Liver (tissue), 9 donors: ENCODE results near the gene MT3. TPM values are rescaled to one million over a fixed set of nuclear protein-coding genes. Genes with fewer than 3 reads are reported as not detected.

Experiments
- DNase-seq: peaks from one replicate; pipeline ENCODE4 v3.0.0-alpha.2; 2017; ENCODE audit warnings: low spot score
- H3K27ac ChIP-seq, 2 donors: one replicate each; pipeline ENCODE4 v1.7.0; 2013; ENCODE audit warnings: inconsistent platforms in 2 of 2, low read length in 2 of 2, control low read depth in 1 of 2, low read depth in 1 of 2, mild to moderate bottlenecking in 1 of 2
- H3K27me3 ChIP-seq, 4 donors: one replicate each; pipeline versions ENCODE4 v1.6.1 to v1.7.0; 2013; ENCODE audit warnings: low read length in 3 of 4, inconsistent platforms in 1 of 4, mild to moderate bottlenecking in 1 of 4, moderate library complexity in 1 of 4; ENCODE audit not compliant: control insufficient read depth in 4 of 4, insufficient read depth in 4 of 4
- H3K36me3 ChIP-seq, 4 donors: one replicate each; pipeline versions ENCODE4 v1.6.1 to v1.7.0; 2013; ENCODE audit warnings: low read length in 3 of 4, mild to moderate bottlenecking in 3 of 4, low read depth in 1 of 4, moderate library complexity in 1 of 4; ENCODE audit not compliant: control insufficient read depth in 4 of 4, insufficient read depth in 3 of 4
- H3K4me1 ChIP-seq, 4 donors: one replicate each; pipeline versions ENCODE4 v1.6.1 to v1.7.0; 2013; ENCODE audit warnings: low read length in 3 of 4, mild to moderate bottlenecking in 3 of 4, moderate library complexity in 1 of 4; ENCODE audit not compliant: control insufficient read depth in 4 of 4, insufficient read depth in 4 of 4
- H3K4me3 ChIP-seq, 3 donors: one replicate each; pipeline versions ENCODE4 v1.6.1 to v1.7.0; 2013; ENCODE audit warnings: low read length in 3 of 3, control low read depth in 1 of 3, low read depth in 1 of 3, mild to moderate bottlenecking in 1 of 3
- H3K9ac ChIP-seq, 2 donors: one replicate each; pipeline ENCODE4 v1.7.0; 2013; ENCODE audit warnings: low read length in 2 of 2, mild to moderate bottlenecking in 2 of 2, moderate library complexity in 2 of 2, control low read depth in 1 of 2, low read depth in 1 of 2
- H3K9me3 ChIP-seq, 4 donors: one replicate each; pipeline versions ENCODE4 v1.6.1 to v1.7.0; 2013; ENCODE audit warnings: low read length in 3 of 4; ENCODE audit not compliant: control insufficient read depth in 4 of 4
- ATF3 ChIP-seq: IDR thresholded peaks from 2 replicates; pipeline ENCODE4 v1.6.1; 2016; ENCODE audit warnings: antibody characterized with exemption
- EGR1 ChIP-seq, 2 donors: IDR thresholded peaks; 2 replicates each; pipeline ENCODE4 v1.6.1; 2016 to 2018; ENCODE audit warnings: antibody characterized with exemption in 2 of 2, low read depth in 2 of 2
- FOXA1 ChIP-seq: IDR thresholded peaks from 2 replicates; pipeline ENCODE4 v1.6.1; 2016; ENCODE audit warnings: antibody characterized with exemption
- FOXA2 ChIP-seq: IDR thresholded peaks from 2 replicates; pipeline ENCODE4 v1.6.1; 2016; ENCODE audit warnings: antibody characterized with exemption
- GABPA ChIP-seq, 2 donors: IDR thresholded peaks in 1 of 2; conservative IDR thresholded peaks in 1 of 2; 2 replicates each; pipeline ENCODE4 v1.6.1; 2016; ENCODE audit warnings: antibody characterized with exemption in 2 of 2, mild to moderate bottlenecking in 1 of 2, moderate library complexity in 1 of 2
- HNF4A ChIP-seq, 2 donors: conservative IDR thresholded peaks; 2 replicates each; pipeline ENCODE4 v1.6.1; 2016; ENCODE audit warnings: antibody characterized with exemption in 2 of 2, mild to moderate bottlenecking in 2 of 2
- HNF4G ChIP-seq: IDR thresholded peaks from 2 replicates; pipeline ENCODE4 v1.6.1; 2016; ENCODE audit warnings: antibody characterized with exemption
- JUND ChIP-seq, 2 donors: IDR thresholded peaks; 2 replicates each; pipeline ENCODE4 v1.6.1; 2016; ENCODE audit warnings: antibody characterized with exemption in 2 of 2
- MAX ChIP-seq: IDR thresholded peaks from 2 replicates; pipeline ENCODE4 v1.6.1; 2016; ENCODE audit warnings: antibody characterized with exemption
- NR2F2 ChIP-seq: IDR thresholded peaks from 2 replicates; pipeline ENCODE4 v1.6.1; 2016; ENCODE audit warnings: antibody characterized with exemption
- RAD21 ChIP-seq, 2 donors: IDR thresholded peaks; 2 replicates each; pipeline ENCODE4 v1.6.1; 2016; ENCODE audit warnings: antibody characterized with exemption in 2 of 2, mild to moderate bottlenecking in 2 of 2
- RXRA ChIP-seq, 2 donors: IDR thresholded peaks; 2 replicates each; pipeline ENCODE4 v1.6.1; 2017 to 2018; ENCODE audit warnings: antibody characterized with exemption in 2 of 2, mild to moderate bottlenecking in 1 of 2
- SP1 ChIP-seq: IDR thresholded peaks from 2 replicates; pipeline ENCODE4 v1.6.1; 2018; ENCODE audit warnings: antibody characterized with exemption, mild to moderate bottlenecking
- TAF1 ChIP-seq: conservative IDR thresholded peaks from 2 replicates; pipeline ENCODE4 v1.6.1; 2016; ENCODE audit warnings: antibody characterized with exemption, mild to moderate bottlenecking
- YY1 ChIP-seq: IDR thresholded peaks from 2 replicates; pipeline ENCODE4 v1.6.1; 2016; ENCODE audit warnings: antibody characterized with exemption, mild to moderate bottlenecking
- WGBS: extraction: QIAGEN DNeasy Blood & Tissue Kit; methylation state at CpG from one replicate; pipeline ENCODE4 v1.1.7; 2013; 5-methylcytosine and 5-hydroxymethylcytosine counted together
- polyA plus RNA-seq, 2 donors: library from polyadenylated mRNA; stranded (reverse) in 1 of 2; unstranded in 1 of 2; fragments of 200-250 nt in 1 of 2; fragments of >200 nt in 1 of 2; fragmentation: Nextera tagmentation in 1 of 2; extraction: Ambion mirVana in 1 of 2; gene quantifications; one replicate each; pipeline versions ENCODE4 v1.2.1 to v1.2.3, GENCODE V29; 2013 to 2015
- total RNA-seq, 2 donors: library from RNA; depleted of rRNA; stranded (reverse); fragments of >200 nt; gene quantifications; one replicate each; pipeline ENCODE4 v1.2.3, GENCODE V29; 2014
- TF ChIP-seq, protein P1 (sequence below): IDR thresholded peaks from 2 replicates; pipeline ENCODE4 v1.6.1; 2016; ENCODE audit warnings: antibody characterized with exemption, mild to moderate bottlenecking
- TF ChIP-seq, protein P2 (sequence below): IDR thresholded peaks from 2 replicates; pipeline ENCODE4 v1.6.1; 2016; ENCODE audit warnings: antibody characterized with exemption
- TF ChIP-seq, protein P3 (sequence below): fragments of 150-350 bp; IDR thresholded peaks from 2 replicates; pipeline ENCODE4 v1.5.1; 2017; ENCODE audit warnings: improper control_type of control experiment, low read depth, low read length; ENCODE audit not compliant: missing input control
- donor health status: healthy.
- donor health status: healthy.
- donor health status: healthy.
- donor health status: healthy.
- donor health status: healthy.

Gene MT3
- total and polyA plus RNA-seq, 4 donors: not detected

- Histone ChIP-seq H3K4me1 (peaks cover 5 to 34% (median 10%) of the 10 kb centered on the region in 4 donors), H3K4me3 (peak overlapping the region; percentile 68 to 90 (median 88))
- no peak for DNase-seq
Measured at GRCh38 chr16:56610609-56611111, 21.3 kb downstream of the MT3 start.

More at GRCh38 chr16:56610609-56611111, 21.3 kb downstream of the MT3 start:
- H3K9ac ChIP-seq: peak overlapping the region; percentile 84 to 98
- TF ChIP-seq SP1 (peak; percentile 70), HNF4A (conservative IDR thresholded peaks at IDR 0.05) (peak; percentile 72 to 76), ATF3 (peak; percentile 56), FOXA1 (no peak), JUND (IDR thresholded peaks at IDR 0.05) (peak in 1 of 2 donors; percentile 38), GABPA (IDR thresholded peaks at IDR 0.05 in 1 of 2, conservative IDR thresholded peaks at IDR 0.05 in 1 of 2) (peak; percentile 32 to 39), YY1 (no peak), FOXA2 (peak; percentile 64), HNF4G (peak; percentile 57), MAX (peak; percentile 38), RAD21 (IDR thresholded peaks at IDR 0.05) (peak; percentile 23 to 27), RXRA (IDR thresholded peaks at IDR 0.05) (peak; percentile 90 to 94), EGR1 (IDR thresholded peaks at IDR 0.05; ENCODE audit: low read depth in 2 of 2) (no peak), NR2F2 (peak; percentile 79), TAF1 (peak; percentile 25)
- TF ChIP-seq, protein P1, sequence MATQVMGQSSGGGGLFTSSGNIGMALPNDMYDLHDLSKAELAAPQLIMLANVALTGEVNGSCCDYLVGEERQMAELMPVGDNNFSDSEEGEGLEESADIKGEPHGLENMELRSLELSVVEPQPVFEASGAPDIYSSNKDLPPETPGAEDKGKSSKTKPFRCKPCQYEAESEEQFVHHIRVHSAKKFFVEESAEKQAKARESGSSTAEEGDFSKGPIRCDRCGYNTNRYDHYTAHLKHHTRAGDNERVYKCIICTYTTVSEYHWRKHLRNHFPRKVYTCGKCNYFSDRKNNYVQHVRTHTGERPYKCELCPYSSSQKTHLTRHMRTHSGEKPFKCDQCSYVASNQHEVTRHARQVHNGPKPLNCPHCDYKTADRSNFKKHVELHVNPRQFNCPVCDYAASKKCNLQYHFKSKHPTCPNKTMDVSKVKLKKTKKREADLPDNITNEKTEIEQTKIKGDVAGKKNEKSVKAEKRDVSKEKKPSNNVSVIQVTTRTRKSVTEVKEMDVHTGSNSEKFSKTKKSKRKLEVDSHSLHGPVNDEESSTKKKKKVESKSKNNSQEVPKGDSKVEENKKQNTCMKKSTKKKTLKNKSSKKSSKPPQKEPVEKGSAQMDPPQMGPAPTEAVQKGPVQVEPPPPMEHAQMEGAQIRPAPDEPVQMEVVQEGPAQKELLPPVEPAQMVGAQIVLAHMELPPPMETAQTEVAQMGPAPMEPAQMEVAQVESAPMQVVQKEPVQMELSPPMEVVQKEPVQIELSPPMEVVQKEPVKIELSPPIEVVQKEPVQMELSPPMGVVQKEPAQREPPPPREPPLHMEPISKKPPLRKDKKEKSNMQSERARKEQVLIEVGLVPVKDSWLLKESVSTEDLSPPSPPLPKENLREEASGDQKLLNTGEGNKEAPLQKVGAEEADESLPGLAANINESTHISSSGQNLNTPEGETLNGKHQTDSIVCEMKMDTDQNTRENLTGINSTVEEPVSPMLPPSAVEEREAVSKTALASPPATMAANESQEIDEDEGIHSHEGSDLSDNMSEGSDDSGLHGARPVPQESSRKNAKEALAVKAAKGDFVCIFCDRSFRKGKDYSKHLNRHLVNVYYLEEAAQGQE: peak; percentile 52
- TF ChIP-seq, protein P2, sequence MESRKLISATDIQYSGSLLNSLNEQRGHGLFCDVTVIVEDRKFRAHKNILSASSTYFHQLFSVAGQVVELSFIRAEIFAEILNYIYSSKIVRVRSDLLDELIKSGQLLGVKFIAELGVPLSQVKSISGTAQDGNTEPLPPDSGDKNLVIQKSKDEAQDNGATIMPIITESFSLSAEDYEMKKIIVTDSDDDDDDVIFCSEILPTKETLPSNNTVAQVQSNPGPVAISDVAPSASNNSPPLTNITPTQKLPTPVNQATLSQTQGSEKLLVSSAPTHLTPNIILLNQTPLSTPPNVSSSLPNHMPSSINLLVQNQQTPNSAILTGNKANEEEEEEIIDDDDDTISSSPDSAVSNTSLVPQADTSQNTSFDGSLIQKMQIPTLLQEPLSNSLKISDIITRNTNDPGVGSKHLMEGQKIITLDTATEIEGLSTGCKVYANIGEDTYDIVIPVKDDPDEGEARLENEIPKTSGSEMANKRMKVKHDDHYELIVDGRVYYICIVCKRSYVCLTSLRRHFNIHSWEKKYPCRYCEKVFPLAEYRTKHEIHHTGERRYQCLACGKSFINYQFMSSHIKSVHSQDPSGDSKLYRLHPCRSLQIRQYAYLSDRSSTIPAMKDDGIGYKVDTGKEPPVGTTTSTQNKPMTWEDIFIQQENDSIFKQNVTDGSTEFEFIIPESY: no peak
- TF ChIP-seq, protein P3, sequence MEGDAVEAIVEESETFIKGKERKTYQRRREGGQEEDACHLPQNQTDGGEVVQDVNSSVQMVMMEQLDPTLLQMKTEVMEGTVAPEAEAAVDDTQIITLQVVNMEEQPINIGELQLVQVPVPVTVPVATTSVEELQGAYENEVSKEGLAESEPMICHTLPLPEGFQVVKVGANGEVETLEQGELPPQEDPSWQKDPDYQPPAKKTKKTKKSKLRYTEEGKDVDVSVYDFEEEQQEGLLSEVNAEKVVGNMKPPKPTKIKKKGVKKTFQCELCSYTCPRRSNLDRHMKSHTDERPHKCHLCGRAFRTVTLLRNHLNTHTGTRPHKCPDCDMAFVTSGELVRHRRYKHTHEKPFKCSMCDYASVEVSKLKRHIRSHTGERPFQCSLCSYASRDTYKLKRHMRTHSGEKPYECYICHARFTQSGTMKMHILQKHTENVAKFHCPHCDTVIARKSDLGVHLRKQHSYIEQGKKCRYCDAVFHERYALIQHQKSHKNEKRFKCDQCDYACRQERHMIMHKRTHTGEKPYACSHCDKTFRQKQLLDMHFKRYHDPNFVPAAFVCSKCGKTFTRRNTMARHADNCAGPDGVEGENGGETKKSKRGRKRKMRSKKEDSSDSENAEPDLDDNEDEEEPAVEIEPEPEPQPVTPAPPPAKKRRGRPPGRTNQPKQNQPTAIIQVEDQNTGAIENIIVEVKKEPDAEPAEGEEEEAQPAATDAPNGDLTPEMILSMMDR: no peak
- H3K27me3 ChIP-seq: no peaks in the 10 kb centered on the region
- H3K27ac ChIP-seq: peak overlapping the region; percentile 98 to 99
- 15% methylated on average over 2 of the region's 2 CpGs for WGBS
- H3K9me3 ChIP-seq: no peaks in the 10 kb centered on the region
- no peaks in the 10 kb centered on the region for H3K36me3 ChIP-seq
